OCI-LY3 (cell line): ENCODE data around the gene TEC.

Experiments
- H2AFZ ChIP-seq: fragments of 200-600, 300-600 bp; shearing (Covaris generic); 2 replicates; pipeline ENCODE4 v1.6.0; 2014; ENCODE audit warnings: antibody characterized with exemption, low read depth, low read length
- H3K27ac ChIP-seq: fragments of 200-600, 300-600 bp; sonication (generic); 2 replicates; pipeline ENCODE4 v1.5.1; 2014; ENCODE audit warnings: mild to moderate bottlenecking, low read length, moderate library complexity, mixed read lengths
- H3K27me3 ChIP-seq: fragments of 200-600, 300-600 bp; sonication (generic); 2 replicates; pipeline ENCODE4 v1.6.1; 2014; ENCODE audit warnings: low read depth, low read length, mixed read lengths
- H3K36me3 ChIP-seq: fragments of 200-600, 300-600 bp; sonication (generic); replicated peaks from 2 replicates; pipeline ENCODE3; 2014; ENCODE audit warnings: low read depth, low read length, mixed read lengths
- H3K4me1 ChIP-seq: fragments of 300-600, 200-600 bp; sonication (generic); 2 replicates; pipeline ENCODE4 v1.6.1; 2014; ENCODE audit warnings: low read length, mixed read lengths
- H3K4me2 ChIP-seq: fragments of 200-600, 300-600 bp; sonication (generic); 2 replicates; pipeline ENCODE4 v1.6.1; 2014; ENCODE audit warnings: low read length, mixed read lengths
- H3K4me3 ChIP-seq: fragments of 300-600, 200-600 bp; sonication (generic); 2 replicates; pipeline ENCODE4 v1.5.1; 2014; ENCODE audit warnings: antibody characterized with exemption, mild to moderate bottlenecking, low read length, moderate library complexity
- H3K79me2 ChIP-seq: fragments of 300-600, 200-600 bp; shearing (Covaris generic); 2 replicates; pipeline ENCODE4 v1.6.1; 2014; ENCODE audit warnings: mild to moderate bottlenecking, low read length, mixed read lengths
- H3K9ac ChIP-seq: fragments of 300-600, 200-600 bp; shearing (Covaris generic); 2 replicates; pipeline ENCODE4 v1.6.0; 2014; ENCODE audit warnings: mild to moderate bottlenecking, low read length, moderate library complexity
- H3K9me3 ChIP-seq: fragments of 200-600, 300-600 bp; shearing (Covaris generic); 2 replicates; pipeline ENCODE4 v1.6.1; 2014; ENCODE audit warnings: low read length, mixed read lengths; ENCODE audit not compliant: insufficient read depth
- H4K20me1 ChIP-seq: fragments of 200-600, 300-600 bp; sonication (generic); 2 replicates; pipeline ENCODE4 v1.6.1; 2016; ENCODE audit warnings: low read length, mixed read lengths; ENCODE audit not compliant: insufficient read depth
- EZH2phosphoT487 ChIP-seq: fragments of 200-600 bp; shearing (Covaris generic); IDR thresholded peaks from 2 replicates; pipeline ENCODE4 v1.6.1; 2018; ENCODE audit warnings: antibody characterized with exemption, mixed run types, low read depth
- TF ChIP-seq, protein P1 (sequence below): fragments of 200-600, 300-600 bp; sonication (generic); IDR thresholded peaks from 2 replicates; pipeline ENCODE4 v1.5.1; 2014; ENCODE audit warnings: antibody characterized with exemption, low read length, low read depth

Gene TEC

DNA sequence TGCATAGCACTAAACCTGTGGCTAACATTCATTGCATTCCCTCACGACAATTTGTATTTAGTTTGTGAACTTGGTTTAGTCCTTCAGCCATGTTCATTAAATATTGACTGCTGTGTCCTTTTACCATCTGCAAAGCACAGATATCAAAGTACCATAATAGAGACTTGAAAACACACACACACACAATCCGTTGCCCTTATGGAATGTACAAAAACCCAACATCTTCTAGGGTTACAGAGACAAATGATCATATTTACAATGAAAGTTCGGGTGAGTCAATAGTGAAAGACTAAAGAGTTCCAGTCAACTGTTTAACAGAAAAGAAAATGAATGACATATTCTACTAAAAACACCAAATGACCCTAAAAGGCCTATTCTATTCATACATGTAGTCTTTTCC is 84.8 kb downstream of the TEC start:
- Histone ChIP-seq H3K36me3 (no peaks in the 10 kb centered on the region), H3K9me3 (no peaks in the 10 kb centered on the region), H4K20me1 (no peaks in the 10 kb centered on the region), H3K27ac (no peak overlapping the region), H3K4me1 (peaks cover 17% of the 10 kb centered on the region), H3K27me3 (no peaks in the 10 kb centered on the region), H3K9ac (no peak overlapping the region), H3K79me2 (no peaks in the 10 kb centered on the region), H2AFZ (no peak overlapping the region), H3K4me3 (no peak overlapping the region), H3K4me2 (no peak overlapping the region)
- no peak for TF ChIP-seq EZH2phosphoT487
- TF ChIP-seq, protein P1, sequence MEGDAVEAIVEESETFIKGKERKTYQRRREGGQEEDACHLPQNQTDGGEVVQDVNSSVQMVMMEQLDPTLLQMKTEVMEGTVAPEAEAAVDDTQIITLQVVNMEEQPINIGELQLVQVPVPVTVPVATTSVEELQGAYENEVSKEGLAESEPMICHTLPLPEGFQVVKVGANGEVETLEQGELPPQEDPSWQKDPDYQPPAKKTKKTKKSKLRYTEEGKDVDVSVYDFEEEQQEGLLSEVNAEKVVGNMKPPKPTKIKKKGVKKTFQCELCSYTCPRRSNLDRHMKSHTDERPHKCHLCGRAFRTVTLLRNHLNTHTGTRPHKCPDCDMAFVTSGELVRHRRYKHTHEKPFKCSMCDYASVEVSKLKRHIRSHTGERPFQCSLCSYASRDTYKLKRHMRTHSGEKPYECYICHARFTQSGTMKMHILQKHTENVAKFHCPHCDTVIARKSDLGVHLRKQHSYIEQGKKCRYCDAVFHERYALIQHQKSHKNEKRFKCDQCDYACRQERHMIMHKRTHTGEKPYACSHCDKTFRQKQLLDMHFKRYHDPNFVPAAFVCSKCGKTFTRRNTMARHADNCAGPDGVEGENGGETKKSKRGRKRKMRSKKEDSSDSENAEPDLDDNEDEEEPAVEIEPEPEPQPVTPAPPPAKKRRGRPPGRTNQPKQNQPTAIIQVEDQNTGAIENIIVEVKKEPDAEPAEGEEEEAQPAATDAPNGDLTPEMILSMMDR: no peak

DNA sequence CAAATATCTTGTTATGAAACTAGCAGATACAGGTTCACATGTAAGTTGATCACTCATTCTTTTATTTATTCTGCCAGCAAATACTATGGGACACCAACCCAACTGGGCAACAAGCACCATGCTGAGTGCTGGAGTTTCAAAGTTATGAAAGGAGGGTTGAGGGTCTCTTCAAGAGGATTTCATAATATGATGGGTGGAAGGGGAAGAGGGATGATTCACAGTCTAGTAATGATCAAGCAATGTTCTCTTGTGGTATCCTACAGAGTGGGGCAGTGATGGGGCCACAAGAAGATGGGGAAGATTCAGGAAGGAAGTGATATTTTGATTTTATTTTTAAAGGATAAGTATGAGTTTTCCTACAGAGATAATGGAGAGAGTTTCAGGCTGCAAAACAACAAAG is 89.4 kb downstream of the TEC start:
- no peaks in the 10 kb centered on the region for H3K9me3 ChIP-seq
- no peak overlapping the region for H3K4me2 ChIP-seq
- H4K20me1 ChIP-seq: no peaks in the 10 kb centered on the region
- no peaks in the 10 kb centered on the region for H3K79me2 ChIP-seq
- peaks cover 5% of the 10 kb centered on the region for H3K36me3 ChIP-seq
- no peak overlapping the region for H2AFZ ChIP-seq
- no peaks in the 10 kb centered on the region for H3K27me3 ChIP-seq
- TF ChIP-seq, protein P1: no peak
- TF ChIP-seq EZH2phosphoT487: no peak
- H3K4me3 ChIP-seq: no peak overlapping the region
- H3K9ac ChIP-seq: no peak overlapping the region
- H3K4me1 ChIP-seq: peaks cover 34% of the 10 kb centered on the region
- H3K27ac ChIP-seq: no peak overlapping the region

DNA sequence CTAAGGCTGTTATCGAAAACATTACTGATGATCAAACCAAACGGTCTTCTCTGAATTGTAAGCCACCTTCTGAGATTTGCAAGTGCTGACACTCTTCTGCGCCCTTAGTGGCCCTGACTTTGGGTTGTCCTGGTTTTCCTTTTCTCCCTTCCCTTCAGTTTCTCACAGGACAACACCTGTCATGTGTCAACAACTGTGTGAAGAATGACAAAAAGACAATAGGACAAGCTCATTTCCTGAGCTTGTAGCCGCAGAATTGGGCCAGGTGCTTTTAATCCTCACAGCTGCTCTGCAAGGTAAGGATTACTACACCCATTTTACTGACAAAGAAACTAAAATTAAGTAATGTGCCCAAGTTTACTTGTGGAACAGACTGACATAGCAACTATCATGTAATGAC is 90.7 kb downstream of the TEC start:
- peaks cover 47% of the 10 kb centered on the region for H3K4me1 ChIP-seq
- H3K9me3 ChIP-seq: no peaks in the 10 kb centered on the region
- TF ChIP-seq, protein P1: no peak
- no peak for TF ChIP-seq EZH2phosphoT487
- H3K9ac ChIP-seq: no peak overlapping the region
- H3K27me3 ChIP-seq: no peaks in the 10 kb centered on the region
- no peak overlapping the region for H3K27ac ChIP-seq
- no peak overlapping the region for H3K4me3 ChIP-seq
- no peak overlapping the region for H3K4me2 ChIP-seq
- no peak overlapping the region for H2AFZ ChIP-seq
- no peaks in the 10 kb centered on the region for H3K79me2 ChIP-seq
- H4K20me1 ChIP-seq: no peaks in the 10 kb centered on the region
- H3K36me3 ChIP-seq: peaks cover 7% of the 10 kb centered on the region

DNA sequence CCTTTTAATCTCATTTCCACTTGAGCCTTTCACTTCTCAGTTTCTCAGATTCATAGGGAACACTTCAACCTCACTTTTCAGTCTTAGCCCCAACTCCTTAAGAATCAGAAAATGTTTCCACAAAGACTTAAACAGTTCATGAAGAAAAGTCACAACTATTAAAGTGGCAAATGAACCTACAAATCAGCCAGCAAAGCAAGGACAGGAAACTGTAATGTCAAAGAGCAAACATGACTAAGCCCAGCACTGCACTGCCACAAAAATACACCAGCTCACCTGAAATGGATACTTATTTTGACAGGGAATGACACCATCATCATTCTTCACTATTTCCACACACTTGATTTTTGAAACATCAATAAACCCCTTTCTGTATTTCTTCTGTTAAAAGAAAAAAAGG is 93.8 kb downstream of the TEC start:
- H3K27me3 ChIP-seq: no peaks in the 10 kb centered on the region
- TF ChIP-seq, protein P1: no peak
- TF ChIP-seq EZH2phosphoT487: no peak
- H3K79me2 ChIP-seq: no peaks in the 10 kb centered on the region
- peak overlapping the region; percentile 40; the same call in 1 of the 2 replicates for H3K27ac ChIP-seq
- H3K4me1 ChIP-seq: peaks cover 63% of the 10 kb centered on the region
- H3K36me3 ChIP-seq: peaks cover 7% of the 10 kb centered on the region
- H4K20me1 ChIP-seq: no peaks in the 10 kb centered on the region
- no peaks in the 10 kb centered on the region for H3K9me3 ChIP-seq
- peak overlapping the region; percentile 71 for H3K4me2 ChIP-seq
- H3K4me3 ChIP-seq: no peak overlapping the region
- H2AFZ ChIP-seq: no peak overlapping the region
- no peak overlapping the region for H3K9ac ChIP-seq
